GM19467 (cell line): ENCODE measurements around the gene CST3.
"Not testable (repeated sequence)": the region's sequence is repeated elsewhere in the genome, so short reads cannot be mapped to it uniquely, and the experiment has no call there.

Experiments
- ATAC-seq: cut with Tn5 transposase; IDR thresholded peaks from one replicate; pipeline ENCODE4 v1.9.1; 2021; ENCODE audit warnings: mild to moderate bottlenecking, moderate library complexity; ENCODE audit not compliant: unreplicated experiment

CST3 gene, protein sequence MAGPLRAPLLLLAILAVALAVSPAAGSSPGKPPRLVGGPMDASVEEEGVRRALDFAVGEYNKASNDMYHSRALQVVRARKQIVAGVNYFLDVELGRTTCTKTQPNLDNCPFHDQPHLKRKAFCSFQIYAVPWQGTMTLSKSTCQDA

DNA sequence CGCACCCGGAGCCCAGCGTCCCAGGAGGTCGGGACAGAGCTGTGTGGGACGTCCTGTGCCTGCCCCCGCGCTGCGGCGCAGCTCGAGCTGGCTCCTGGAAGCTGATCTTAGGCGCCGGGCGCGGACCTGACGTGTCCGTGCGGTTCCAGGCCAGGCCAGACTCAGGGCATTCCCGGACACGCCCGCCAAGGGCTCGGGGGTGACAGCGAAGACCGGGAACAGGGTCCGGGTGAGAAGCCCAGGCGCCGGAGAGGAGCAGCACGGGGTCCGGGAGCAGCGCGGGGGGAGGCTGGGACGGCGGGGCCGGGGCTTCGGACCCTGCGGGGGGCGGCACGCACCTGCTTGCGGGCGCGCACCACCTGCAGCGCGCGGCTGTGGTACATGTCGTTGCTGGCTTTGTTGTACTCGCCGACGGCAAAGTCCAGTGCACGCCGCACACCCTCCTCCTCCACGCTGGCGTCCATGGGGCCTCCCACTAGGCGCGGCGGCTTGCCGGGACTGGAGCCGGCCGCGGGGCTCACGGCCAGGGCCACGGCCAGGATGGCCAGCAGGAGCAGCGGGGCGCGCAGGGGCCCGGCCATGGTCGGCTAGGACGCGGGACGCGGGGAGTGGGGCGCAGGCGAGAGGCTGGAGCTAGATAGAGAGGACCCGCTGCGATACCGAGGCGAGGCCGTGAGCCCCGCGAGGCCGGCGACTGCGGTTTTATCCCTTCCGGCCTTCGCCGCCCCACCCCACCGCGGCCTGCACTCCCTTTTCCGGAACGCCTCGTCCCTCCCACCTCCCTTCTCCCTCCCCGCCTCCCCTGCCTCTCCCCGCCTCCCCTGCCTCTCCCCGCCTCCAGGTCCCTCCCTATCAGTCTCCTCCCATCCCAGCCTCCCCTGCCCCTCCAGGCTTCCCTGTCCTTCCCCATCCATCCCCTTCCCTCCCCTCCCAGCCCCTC, at the start of gene CST3:
TSS of gene CST3 (minus strand) at position 674 of the 940 bp plus-strand sequence. CDS start at position 581, 93 bp downstream.
- ATAC-seq, result peak; percentile 53

DNA sequence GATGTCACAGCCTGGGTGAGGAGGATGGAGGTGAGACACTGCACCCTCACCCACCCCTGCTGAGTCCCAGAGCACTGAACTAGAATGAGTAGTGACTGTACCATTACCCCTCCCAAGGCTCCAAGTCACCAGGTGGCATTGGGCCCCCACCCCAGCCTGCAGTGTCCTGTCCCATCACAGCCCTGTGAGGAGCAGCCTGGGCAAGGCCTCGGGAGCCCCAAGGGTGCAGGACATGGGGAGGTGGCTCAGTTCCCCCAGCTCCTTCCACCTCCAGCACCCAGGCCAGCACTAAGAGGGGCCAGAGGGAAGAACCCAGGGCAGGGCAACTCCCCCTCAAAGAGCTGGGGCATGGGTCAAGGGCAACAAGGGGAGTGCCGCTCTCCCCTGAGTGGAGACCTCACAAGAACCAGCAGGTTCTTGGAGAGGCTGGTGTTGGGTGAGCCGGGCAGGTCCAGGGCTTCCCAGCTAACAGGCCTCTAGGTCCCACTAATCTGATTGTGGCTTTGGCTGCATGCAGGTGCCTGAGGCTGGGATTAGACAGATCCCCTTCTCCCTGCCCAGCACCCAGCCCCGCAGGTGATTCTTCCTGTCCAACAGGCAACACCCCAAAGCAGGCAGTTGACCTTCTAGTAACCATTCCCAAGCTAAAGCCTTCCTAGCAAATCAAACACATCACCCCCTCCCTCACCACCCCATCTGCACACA, 48.4 kb upstream of the CST3 start:
- no peak for ATAC-seq

DNA sequence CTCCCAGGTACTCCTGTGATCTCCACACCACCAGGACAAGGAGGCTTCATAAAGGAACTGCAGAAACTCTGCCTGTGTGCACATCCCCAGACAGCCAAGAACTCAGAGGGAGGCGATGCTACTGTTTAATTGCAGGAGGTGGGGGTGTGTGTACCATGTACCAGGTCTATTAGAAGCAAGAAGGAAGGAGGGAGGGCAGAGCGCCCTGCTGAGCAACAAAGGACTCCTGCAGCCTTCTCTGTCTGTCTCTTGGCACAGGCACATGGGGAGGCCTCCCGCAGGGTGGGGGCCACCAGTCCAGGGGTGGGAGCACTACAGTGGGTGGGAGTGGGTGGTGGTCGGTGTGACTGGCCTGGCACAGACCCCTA, 47.8 kb upstream of the CST3 start:
- ATAC-seq, result not testable (repeated sequence)

DNA sequence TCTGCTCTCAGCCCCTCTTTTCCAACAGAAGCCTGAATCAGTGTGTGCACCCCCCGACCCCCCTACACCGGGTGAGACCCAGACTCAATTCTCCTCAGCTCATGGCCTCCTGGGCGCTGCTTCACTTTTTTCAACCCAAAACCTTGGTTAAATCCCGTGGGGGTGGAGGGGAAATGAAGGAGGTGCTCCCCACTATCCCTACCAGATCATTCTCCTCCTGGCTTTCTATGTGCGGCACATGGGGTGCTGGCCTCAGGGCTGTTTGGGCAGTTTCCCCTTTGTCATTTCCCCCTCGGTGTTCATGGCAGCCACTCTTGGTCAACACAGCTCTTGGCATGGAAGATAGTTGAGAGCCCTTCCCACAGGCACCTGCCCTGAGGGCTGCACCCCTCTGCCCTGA, 46.5 kb upstream of the CST3 start:
- ATAC-seq, result no peak

DNA sequence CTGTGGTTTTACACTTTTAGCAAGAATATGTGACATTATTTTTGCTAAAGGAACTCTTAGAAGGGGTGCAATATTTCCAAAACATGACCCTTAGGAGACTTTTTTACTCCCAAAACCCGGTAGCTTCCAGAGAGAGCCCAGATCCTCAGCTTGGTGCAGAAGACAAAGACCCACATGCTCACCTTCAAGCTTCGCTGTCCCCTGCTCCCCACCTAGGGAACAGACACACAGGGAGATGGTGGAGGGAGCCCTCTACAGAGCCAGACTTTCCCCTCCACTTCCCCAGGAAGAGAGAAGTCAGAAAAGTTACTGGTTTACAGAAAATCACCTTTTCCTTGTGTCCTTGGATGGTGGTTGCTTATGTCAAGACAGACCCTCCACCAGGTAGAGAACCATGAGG, 46.1 kb upstream of the CST3 start:
- no peak for ATAC-seq

DNA sequence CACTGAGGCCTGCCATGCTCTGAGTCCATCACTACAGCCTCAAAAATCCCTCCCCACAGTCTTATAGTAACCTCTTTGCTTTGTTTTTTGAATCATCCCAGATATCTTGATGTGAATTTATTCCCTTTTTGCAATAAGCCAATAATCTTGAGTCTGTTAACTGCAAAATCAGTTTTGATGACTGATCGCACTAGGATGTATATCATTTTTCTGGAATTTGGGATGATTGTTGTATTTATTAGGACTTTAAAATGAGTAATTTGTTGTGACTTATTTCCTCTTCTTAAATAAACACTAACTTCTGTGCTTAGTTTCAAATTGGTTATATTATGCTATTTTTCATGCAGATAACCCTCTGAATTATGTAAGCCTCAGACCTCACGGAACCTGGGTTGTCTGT, 45.5 kb upstream of the CST3 start:
- no peak for ATAC-seq

DNA sequence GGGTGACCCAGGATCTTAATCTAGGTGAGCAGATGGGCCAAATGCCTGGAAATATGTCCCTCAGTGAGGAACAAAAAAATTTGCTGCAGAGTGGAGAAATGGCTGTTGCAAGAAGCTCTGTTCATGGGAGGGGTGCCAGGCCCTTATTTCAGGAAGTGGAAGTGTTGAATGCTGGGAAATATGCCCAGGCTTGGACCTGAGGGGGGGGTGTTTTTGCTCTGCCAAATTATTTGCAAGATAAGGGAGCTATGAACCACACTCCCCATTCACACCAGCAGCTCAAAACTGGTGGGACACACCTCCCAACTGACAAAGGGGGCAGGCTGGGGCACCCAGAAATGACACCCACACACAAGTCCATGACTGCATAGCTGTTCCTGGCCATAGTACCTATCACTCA, 42.4 kb upstream of the CST3 start:
- no peak for ATAC-seq

DNA sequence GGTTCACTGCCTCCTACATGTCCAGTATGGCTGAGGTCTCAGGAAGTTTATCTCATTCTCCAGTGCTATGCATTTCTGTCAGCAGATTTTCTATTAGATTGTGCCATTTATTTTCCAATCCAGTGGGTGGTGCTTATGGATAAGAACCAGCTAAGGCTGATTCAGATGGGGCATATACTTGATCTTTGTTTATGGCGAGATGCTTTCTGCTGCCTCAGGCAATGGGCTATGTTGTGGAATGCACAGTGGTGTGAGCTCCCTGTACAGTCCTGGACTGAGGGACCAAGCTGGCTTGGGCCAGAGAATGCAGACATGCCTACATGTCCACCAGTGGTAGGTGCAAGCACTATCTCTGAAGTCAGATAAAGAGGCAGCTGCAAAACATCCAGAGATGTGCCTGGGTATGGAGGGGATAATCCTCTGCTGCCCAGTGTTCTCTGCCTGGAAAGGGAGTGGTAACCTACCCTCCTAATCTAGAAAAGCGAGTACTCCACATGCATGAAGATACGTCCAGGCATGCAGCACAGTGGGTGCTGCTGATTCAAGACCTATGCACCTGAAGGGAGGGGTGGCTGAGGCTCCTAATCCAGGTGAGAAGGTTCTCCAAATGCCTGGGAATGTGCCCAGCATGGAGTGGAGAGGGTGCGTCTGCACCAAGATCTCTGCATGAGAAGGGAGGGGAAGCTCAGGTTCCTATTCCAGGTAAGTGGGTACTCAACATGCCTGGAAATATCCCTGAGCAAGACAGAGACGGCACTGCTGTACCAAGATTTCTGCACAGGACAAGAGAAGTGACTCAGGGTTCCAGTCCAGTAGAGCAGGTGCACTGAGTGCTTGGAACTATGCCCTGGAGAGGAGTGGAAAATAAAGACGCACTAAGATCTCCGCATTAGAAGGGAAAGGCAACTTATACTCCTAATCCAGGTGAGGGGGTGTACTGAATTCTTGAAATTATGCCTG, 41.7 kb upstream of the CST3 start:
- ATAC-seq, result no peak

DNA sequence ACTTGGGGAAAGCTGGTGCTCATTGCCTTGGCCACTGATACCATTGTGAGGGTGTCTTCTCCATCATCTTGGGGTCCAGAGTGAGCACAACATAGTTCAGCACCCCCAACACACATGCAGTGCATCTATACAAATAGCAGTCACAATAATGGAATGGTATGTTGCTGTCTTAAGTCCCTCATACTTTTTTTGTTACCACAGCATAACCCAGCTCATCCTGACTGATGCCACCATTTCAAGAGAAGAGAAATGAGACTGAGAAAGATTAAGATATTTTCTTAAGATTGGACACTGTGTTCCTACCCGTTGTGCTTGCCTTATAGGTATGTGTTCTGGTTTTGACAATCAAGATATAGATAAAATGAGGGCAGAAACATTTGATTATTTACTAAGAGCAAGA, 35.5 kb upstream of the CST3 start:
- no peak for ATAC-seq

DNA sequence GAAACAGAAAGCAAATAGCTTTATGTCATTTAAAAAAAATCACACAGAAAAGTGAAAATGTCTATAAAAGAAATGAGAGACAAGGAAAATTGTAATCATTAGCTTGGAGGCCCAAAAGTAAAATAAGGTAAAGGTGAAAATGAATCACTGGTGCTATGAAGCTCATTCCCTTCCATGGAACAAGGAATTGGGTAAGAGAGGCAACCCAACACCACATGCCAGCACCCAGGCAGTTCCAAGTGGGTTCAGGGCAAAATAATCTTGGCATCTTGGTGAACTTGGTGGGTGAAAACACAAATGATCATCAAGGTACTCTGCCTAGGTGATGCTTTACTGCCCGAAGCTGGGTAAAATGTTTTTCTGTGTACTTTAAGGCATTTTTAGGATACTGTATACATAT, 34.4 kb upstream of the CST3 start:
- ATAC-seq, result no peak

DNA sequence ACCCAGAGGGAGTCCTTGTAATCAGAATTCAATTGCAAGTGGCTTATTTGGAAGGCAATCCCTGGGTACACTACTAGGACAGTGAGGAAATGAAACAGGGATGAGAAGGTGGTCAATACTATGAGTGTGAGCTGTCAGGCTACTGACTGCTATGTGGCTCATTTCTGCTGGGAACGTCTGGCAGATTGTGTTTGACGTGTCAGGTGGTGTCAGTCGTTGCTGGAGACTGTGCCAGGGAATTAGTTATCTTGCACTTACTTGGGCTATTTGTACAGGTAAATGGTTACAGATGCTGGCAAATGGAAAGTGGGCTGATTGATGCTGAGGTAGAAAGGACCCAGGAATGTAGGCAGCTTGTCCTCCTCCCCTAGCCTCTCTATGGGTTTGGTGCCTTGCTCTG, 33.7 kb upstream of the CST3 start:
- no peak for ATAC-seq

DNA sequence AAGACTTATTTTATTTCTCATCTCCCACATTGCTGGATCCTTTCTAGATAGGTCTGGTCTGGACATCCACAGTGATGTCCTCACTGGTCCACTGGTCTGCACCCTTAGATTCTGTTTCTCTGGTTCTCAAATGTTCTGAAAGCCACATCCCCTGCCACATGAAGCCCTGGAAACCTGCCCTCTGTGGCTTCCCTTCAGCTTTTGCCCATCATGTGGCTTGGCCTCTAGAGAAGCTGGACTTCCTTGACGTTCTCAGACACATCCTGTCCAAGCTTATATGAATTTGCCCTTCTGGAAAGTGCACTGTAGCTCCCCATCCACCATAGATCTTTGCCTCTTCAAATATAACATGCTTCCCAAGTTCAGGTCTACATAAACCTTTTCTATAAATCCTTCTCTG, 32.6 kb upstream of the CST3 start:
- ATAC-seq, result no peak

DNA sequence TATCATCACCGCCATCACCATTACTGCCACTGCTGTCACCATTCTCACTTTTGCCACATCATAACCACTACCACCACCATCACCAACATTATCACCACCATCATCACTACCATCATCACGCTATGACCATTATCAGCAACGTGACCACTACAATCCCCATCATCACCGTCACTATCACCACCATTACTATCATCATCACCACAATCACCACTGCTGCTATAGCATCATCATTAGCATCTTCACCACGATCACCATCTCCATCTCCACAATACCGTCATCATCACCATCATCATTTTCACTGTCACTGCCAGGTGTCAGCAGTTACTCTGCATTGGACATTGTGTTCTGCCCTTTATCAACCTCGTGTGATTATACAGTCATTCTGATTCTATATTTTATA, 32.1 kb upstream of the CST3 start:
- ATAC-seq, result no peak

DNA sequence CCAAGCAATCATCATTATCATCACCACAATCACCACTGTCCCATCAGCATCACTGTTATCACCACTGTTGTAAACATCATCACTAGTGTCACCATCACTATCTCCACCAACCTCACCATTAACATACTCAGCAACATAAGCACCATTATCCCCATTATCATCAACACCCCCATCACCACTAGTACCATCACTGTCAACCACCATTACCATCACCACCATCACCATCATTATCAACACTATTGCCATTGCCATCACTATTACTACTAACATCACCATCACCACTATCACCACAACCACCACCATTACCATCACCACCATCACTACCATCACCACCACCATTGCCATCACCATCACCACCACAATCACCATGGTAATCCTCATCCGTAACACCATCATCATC, 31.6 kb upstream of the CST3 start:
- no peak for ATAC-seq

DNA sequence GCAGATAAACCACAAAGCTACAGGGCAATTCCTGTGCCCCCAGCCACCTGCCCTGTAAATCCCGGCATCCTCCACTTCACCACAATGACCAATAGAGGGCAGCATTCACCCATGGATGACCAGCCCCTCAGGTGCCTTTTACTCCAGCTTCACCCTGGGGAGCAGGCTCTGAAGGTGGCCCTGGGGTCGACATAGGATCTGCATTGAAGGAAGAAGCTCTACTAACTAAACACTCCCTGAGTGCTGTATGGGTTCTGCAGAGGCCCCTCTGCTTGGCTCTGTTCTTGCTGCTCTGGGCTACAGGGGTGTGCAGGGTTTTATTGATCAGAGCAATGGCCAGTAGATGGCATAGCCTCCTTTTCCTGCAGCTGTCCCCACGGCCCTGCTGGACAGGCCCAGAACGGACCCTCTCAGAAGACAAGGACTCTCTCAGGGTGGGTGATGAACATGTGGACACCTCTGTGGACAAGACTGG, 30.8 kb upstream of the CST3 start:
- peak; percentile 46 for ATAC-seq

DNA sequence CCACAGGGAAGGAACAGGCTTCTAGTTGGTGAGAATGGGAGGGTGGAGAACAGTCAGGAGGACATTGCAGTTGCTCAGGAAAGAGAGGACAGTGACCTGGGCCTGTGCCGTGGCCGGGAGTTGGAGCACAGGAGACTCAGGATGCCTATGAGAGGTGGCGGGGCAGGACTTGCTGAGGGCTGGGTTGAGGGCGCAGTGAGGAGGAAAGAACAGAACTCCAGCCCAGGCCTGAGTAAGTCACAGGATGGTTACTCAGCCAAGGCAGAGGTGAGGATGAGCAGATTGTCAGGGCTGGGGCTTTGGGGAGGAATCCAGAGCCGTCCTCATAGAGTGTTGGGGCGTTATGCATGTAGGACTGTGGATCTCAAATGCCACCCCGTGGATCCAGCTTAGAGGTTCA, 29.9 kb upstream of the CST3 start:
- no peak for ATAC-seq

DNA sequence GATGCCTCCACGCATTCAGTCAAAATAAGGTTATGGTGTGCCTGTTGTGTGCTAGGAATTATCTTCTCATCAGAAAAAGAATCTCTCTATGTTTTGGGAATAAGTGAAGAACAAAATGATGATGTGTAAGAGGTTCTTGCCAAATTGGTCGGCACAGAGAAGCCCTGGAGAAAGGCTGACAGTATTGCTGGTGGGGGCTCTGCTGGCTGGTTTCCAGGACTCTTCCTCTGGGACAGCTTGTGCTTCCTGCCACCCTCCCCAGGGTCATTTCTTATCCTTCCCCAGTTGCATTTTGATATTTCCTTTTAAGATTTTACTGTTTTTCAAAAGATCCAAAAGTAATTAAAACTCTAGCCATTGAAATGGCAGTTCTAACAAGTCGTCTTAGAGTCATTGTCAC, 28.9 kb upstream of the CST3 start:
- no peak for ATAC-seq

DNA sequence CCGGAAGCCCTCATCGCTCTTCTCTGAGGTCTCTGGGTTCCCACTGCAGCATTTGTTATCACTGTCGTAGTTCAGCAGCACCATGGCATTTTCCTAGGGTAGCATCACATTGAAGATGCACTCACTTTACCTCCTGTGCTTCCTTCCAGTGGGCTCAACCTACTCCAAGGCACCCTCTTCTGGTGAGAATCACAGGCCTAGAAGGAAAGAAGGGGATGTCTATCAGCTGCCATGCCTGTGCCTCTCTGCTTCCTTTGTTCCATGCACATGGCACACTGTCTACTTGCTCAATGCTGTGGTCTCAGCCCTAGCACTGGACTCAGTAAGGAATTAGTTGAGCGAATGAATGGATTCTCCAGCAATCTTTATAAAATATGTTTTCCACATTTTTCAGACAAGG, 28.4 kb upstream of the CST3 start:
- ATAC-seq, result no peak

DNA sequence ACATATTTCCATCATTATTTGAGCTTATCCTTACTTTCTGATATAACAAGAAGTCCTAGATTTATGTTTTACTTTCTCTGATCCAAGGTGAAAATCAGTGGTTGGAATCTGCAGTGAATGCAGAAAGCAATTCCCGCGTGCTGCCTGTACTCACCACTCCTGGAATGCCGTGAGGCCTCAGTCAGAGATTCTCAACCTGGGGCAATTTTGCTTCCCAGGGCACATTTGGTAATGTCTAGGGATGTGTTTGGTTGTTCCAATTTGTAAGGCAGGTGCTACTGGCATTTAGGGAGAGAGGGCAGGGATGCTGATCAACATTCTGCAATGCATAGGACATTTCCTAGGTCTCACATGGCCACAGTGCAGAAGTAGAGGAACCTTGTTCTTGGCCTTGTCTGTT, 27.2 kb upstream of the CST3 start:
- ATAC-seq, result no peak

DNA sequence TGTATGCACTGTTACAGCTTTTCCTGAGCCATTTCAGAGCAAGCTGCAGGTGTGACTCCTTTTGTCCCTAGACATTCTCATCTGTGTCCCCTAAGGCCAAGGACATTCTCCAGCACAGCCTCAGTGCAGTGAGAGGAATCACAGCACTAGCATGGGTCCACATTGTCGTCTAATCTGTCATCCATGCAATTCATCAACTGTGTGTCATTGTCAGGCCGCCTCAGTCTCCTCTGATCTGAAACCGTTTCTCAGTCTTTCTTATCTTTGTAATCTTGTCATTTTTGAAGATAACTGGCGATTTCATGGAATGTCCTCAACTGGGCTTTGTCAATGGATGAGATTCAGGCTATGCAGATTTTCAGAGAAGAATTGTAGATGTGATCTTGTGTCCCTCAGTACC, 26.3 kb upstream of the CST3 start:
- not testable (repeated sequence) for ATAC-seq

DNA sequence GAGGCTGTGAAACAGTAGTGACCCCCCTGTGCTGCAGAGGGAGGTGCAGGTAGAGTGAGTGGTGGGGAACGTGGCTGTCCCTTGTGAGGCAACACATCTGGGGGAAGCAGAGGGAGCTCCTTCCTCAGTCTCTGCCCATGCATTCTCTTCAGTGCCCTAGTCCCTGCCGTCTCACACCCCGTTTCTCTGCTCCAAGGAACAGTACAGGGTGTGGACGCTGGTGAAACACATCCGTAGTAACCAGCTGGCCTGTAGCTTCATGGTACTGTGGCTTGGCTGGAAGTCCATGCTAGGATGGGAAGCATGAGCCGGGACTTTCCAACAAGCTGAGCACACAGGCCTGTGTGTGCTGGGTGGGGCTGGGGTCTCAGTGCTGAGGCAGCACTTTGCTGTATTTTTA, 25.4 kb upstream of the CST3 start:
- no peak for ATAC-seq
